Measurements from ENCODE around the gene GRK5. TPM values are rescaled to one million over a fixed set of nuclear protein-coding genes. Genes with fewer than 3 reads are reported as not detected.
A peak's percentile ranks its signal among the peaks of the same experiment; 100 is the strongest.

GRK5 gene
- total RNA-seq, 1 donor from 2014 or later = 21.3 TPM

- Mint-ChIP-seq H3K4me1 (peaks cover 98% of the 10 kb centered on the region), H3K27me3 (no peaks in the 10 kb centered on the region), H3K9me3 (no peaks in the 10 kb centered on the region), H3K27ac (peak overlapping the region; percentile 100), H3K36me3 (ENCODE audit: low read depth) (peaks cover under 1% of the 10 kb centered on the region), H3K4me3 (peak overlapping the region; percentile 86)
- no peak for TF ChIP-seq CTCF (IDR thresholded peaks at IDR 0.05)
- ATAC-seq (ENCODE audit: low read depth) (peak; percentile 72), DNase-seq (peak; percentile 77)
- intact Hi-C loops (cut with micrococcal nuclease) = loop anchor here (1.0 to 5.0 kb wide), 19 partner anchors 9 to 579 kb away; partner anchors contain the start of genes DENND10, EIF3A, PRDX3 and RGS10
- ChIA-PET CTCF (interaction anchor here (0.7 to 4.5 kb wide), 6 partner anchors 34 to 120 kb away, joined by 3 to 31 read pairs (median 4); partner anchors contain the start of gene GRK5), POLR2A (interaction anchor here (0.6 to 6.5 kb wide), 28 partner anchors 8 to 212 kb away, joined by 3 to 134 read pairs (median 5); partner anchors contain the start of gene GRK5)
Measured at GRCh38 chr10:119305860-119306513, 98.6 kb downstream of the GRK5 start.

GRCh38 chr10:119306514-119306951 is 99.2 kb downstream of the GRK5 start:
- ATAC-seq (ENCODE audit: low read depth) (peak; percentile 73), DNase-seq (peak; percentile 73)
- Mint-ChIP-seq H3K27me3 (no peaks in the 10 kb centered on the region), H3K27ac (peak overlapping the region; percentile 100), H3K4me1 (peaks cover 97% of the 10 kb centered on the region), H3K36me3 (ENCODE audit: low read depth) (peaks cover 3% of the 10 kb centered on the region), H3K9me3 (no peaks in the 10 kb centered on the region), H3K4me3 (peak overlapping the region; percentile 86)
- ChIA-PET CTCF (interaction anchor here (0.6 to 4.5 kb wide), 8 partner anchors 33 to 183 kb away, joined by 3 to 31 read pairs (median 4); partner anchors contain the start of gene GRK5), POLR2A (interaction anchor here (0.9 to 6.5 kb wide), 23 partner anchors 9 to 212 kb away, joined by 3 to 134 read pairs (median 5); partner anchors contain the start of gene GRK5)
- no peak for TF ChIP-seq CTCF (IDR thresholded peaks at IDR 0.05)
- intact Hi-C loops (cut with micrococcal nuclease) = loop anchor here (1.0 to 5.0 kb wide), 19 partner anchors 9 to 579 kb away; partner anchors contain the start of genes DENND10, EIF3A, PRDX3 and RGS10

- ChIA-PET POLR2A (interaction anchor here (0.9 to 6.5 kb wide), 15 partner anchors 9 to 211 kb away, joined by 3 to 134 read pairs (median 10); partner anchors contain the start of gene GRK5), CTCF (interaction anchor here (0.6 to 4.5 kb wide), 7 partner anchors 33 to 183 kb away, joined by 3 to 31 read pairs (median 4); partner anchors contain the start of gene GRK5)
- intact Hi-C loops (cut with micrococcal nuclease) = loop anchor here (1.0 to 5.0 kb wide), 19 partner anchors 8 to 580 kb away; partner anchors contain the start of genes DENND10, EIF3A, PRDX3 and RGS10
- peak overlapping the region; percentile 100 for H3K27ac Mint-ChIP-seq
- H3K27me3 Mint-ChIP-seq = no peaks in the 10 kb centered on the region
- DNase-seq (no peak), ATAC-seq (ENCODE audit: low read depth) (no peak)
- TF ChIP-seq CTCF (IDR thresholded peaks at IDR 0.05) = no peak
- H3K9me3 Mint-ChIP-seq = no peaks in the 10 kb centered on the region
- H3K4me1 Mint-ChIP-seq = peaks cover 95% of the 10 kb centered on the region
- H3K4me3 Mint-ChIP-seq = peak overlapping the region; percentile 86
- peaks cover 3% of the 10 kb centered on the region for H3K36me3 Mint-ChIP-seq (ENCODE audit: low read depth)
Measured at GRCh38 chr10:119306986-119307392, 99.6 kb downstream of the GRK5 start.

GRCh38 chr10:119308089-119308488 is 100.7 kb downstream of the GRK5 start:
- peaks cover 95% of the 10 kb centered on the region for H3K4me1 Mint-ChIP-seq
- ChIA-PET CTCF (interaction anchor here (4.5 kb wide), 1 partner anchor 101 kb away, joined by 28 read pairs; the partner anchor contains the start of gene GRK5), POLR2A (interaction anchor here (0.9 to 6.5 kb wide), 6 partner anchors 13 to 181 kb away, joined by 3 to 134 read pairs (median 3); partner anchors contain the start of gene GRK5)
- H3K9me3 Mint-ChIP-seq = no peaks in the 10 kb centered on the region
- no peak for DNase-seq
- no peaks in the 10 kb centered on the region for H3K27me3 Mint-ChIP-seq
- ATAC-seq (ENCODE audit: low read depth) = no peak
- no peak overlapping the region for H3K4me3 Mint-ChIP-seq
- intact Hi-C loops (cut with micrococcal nuclease) = loop anchor here (5.0 kb wide), 3 partner anchors 154 to 581 kb away; no protein-coding TSS in a partner anchor
- H3K36me3 Mint-ChIP-seq (ENCODE audit: low read depth) = peaks cover 3% of the 10 kb centered on the region
- peak overlapping the region; percentile 100 for H3K27ac Mint-ChIP-seq
- TF ChIP-seq CTCF (IDR thresholded peaks at IDR 0.05) = no peak

All from activated B cell treated with CpG ODN at 0.5 μM for 24 hours (primary cell).